Measurements from ENCODE around the gene COBL.

The COBL gene

GRCh38 chr7:51070151-51070550 is 246.5 kb downstream of the COBL start:
- DNase-seq, result no peak

- no peak for DNase-seq
These were observed 247.1 kb downstream of the COBL start for GRCh38 chr7:51069411-51070083.

- no peak for DNase-seq
These were observed 248.2 kb downstream of the COBL start for GRCh38 chr7:51068401-51068800.

- DNase-seq, result peak in 2 of 5 experiments; percentile 14 to 59
These were observed 248.9 kb downstream of the COBL start for GRCh38 chr7:51067757-51068156.

- DNase-seq, result no peak
These were observed 249.4 kb downstream of the COBL start for GRCh38 chr7:51067258-51067657.

GRCh38 chr7:51066405-51066882 is 250.2 kb downstream of the COBL start:
- no peak for DNase-seq

- no peak for DNase-seq
These were observed 250.8 kb downstream of the COBL start for GRCh38 chr7:51065766-51066165.

- no peak for DNase-seq
These were observed 251.9 kb downstream of the COBL start for GRCh38 chr7:51064688-51065087.

- DNase-seq, result no peak
These were observed 254.2 kb downstream of the COBL start for GRCh38 chr7:51062222-51062987.

GRCh38 chr7:51060536-51060935 is 256.1 kb downstream of the COBL start:
- no peak for DNase-seq

- DNase-seq, result no peak
These were observed 257.0 kb downstream of the COBL start for GRCh38 chr7:51059504-51060142.

GRCh38 chr7:51058764-51059163 is 257.8 kb downstream of the COBL start:
- DNase-seq, result no peak

GRCh38 chr7:51055039-51055840 is 261.4 kb downstream of the COBL start:
- DNase-seq, result no peak

GRCh38 chr7:51054231-51054630 is 262.4 kb downstream of the COBL start:
- DNase-seq, result no peak

GRCh38 chr7:51053160-51053925 is 263.3 kb downstream of the COBL start:
- no peak for DNase-seq

- DNase-seq, result no peak
These were observed 270.1 kb downstream of the COBL start for GRCh38 chr7:51046482-51046881.

GRCh38 chr7:51046103-51046466 is 270.5 kb downstream of the COBL start:
- no peak for DNase-seq

GRCh38 chr7:51045319-51046102 is 271.1 kb downstream of the COBL start:
- DNase-seq, result no peak

- DNase-seq, result no peak
These were observed 273.1 kb downstream of the COBL start for GRCh38 chr7:51043461-51043860.

- DNase-seq, result no peak
These were observed 275.8 kb downstream of the COBL start for GRCh38 chr7:51040787-51041186.

- DNase-seq, result no peak
These were observed 278.0 kb downstream of the COBL start for GRCh38 chr7:51038573-51038972.

Measured in T-helper 2 cell (primary cell).